WTC11 (cell line): ENCODE measurements around the gene NCSTN. TPM values are rescaled to one million over a fixed set of nuclear protein-coding genes. Genes with fewer than 3 reads are reported as not detected.

Source experiments
- ATAC-seq: fragments of 200-7000 bp; cut with Tn5 transposase; 2 replicates; pipeline ENCODE4 v1.10.0; 2021; ENCODE audit warnings: mild to moderate bottlenecking, moderate library complexity
- CTCF ChIA-PET: fragments of 300-600 bp; sonication (Branson Sonifier 250); formaldehyde crosslinking; loops from one replicate; lab custom pipeline; 2021; ENCODE audit warnings: antibody characterized with exemption; lab: Charles Lee
- POLR2A ChIA-PET: fragments of 350-600 bp; sonication (Branson Sonifier 250); formaldehyde crosslinking; loops from one replicate; lab custom pipeline; 2021; ENCODE audit warnings: antibody characterized with exemption; lab: Charles Lee
- DNase-seq: peaks from one replicate; pipeline ENCODE4 v3.0.0; 2021; ENCODE audit warnings: low spot score
- H3K27ac Mint-ChIP-seq: 2 replicates; pipeline ENCODE4 v1.8.0; 2021; ENCODE audit warnings: mixed read lengths
- H3K27me3 Mint-ChIP-seq: 2 replicates; pipeline ENCODE4 v1.8.0; 2021; ENCODE audit warnings: low read depth, mild to moderate bottlenecking, moderate library complexity, mixed read lengths
- H3K36me3 Mint-ChIP-seq: 2 replicates; pipeline ENCODE4 v1.8.0; 2021; ENCODE audit warnings: mixed read lengths
- H3K4me1 Mint-ChIP-seq: 2 replicates; pipeline ENCODE4 v1.8.0; 2022; ENCODE audit warnings: mixed read lengths
- H3K4me3 Mint-ChIP-seq: 2 replicates; pipeline ENCODE4 v1.8.0; 2021; ENCODE audit warnings: mild to moderate bottlenecking, moderate library complexity, mixed read lengths
- H3K9me3 Mint-ChIP-seq: 2 replicates; pipeline ENCODE4 v1.8.0; 2021; ENCODE audit warnings: mixed read lengths
- ATF1 ChIP-seq: sonication (generic); formaldehyde crosslinking; IDR thresholded peaks from 2 replicates; pipeline ENCODE4 v1.8.1; 2023; ENCODE audit warnings: mild to moderate bottlenecking, moderate library complexity, missing genetic modification reagents
- FOXK1 ChIP-seq: sonication (generic); formaldehyde crosslinking; IDR thresholded peaks from 2 replicates; pipeline ENCODE4 v1.8.0; 2022; ENCODE audit warnings: mild to moderate bottlenecking, moderate library complexity, missing genetic modification reagents
- GRHL2 ChIP-seq: fragments of 250-450 bp; sonication (Bioruptor Pico); IDR thresholded peaks from 2 replicates; pipeline ENCODE4 v1.8.0; 2022; ENCODE audit warnings: mild to moderate bottlenecking, moderate library complexity; ENCODE audit not compliant: insufficient replicate concordance, severe bottlenecking
- HMGA2 ChIP-seq: fragments of 250-450 bp; sonication (Bioruptor Pico); IDR thresholded peaks from 2 replicates; pipeline ENCODE4 v1.4.0; 2021; ENCODE audit warnings: mild to moderate bottlenecking, moderate library complexity
- JAZF1 ChIP-seq: fragments of 250-450 bp; sonication (Bioruptor Pico); IDR thresholded peaks from 2 replicates; pipeline ENCODE4 v1.9.0; 2021; ENCODE audit warnings: moderate library complexity, mild to moderate bottlenecking, inconsistent platforms
- JUN ChIP-seq: sonication (generic); formaldehyde crosslinking; IDR thresholded peaks from 2 replicates; pipeline ENCODE4 v1.8.0; 2023; ENCODE audit warnings: mild to moderate bottlenecking, missing genetic modification reagents
- KAT7 ChIP-seq: sonication (generic); formaldehyde crosslinking; IDR thresholded peaks from 2 replicates; pipeline ENCODE4 v1.8.1; 2023; ENCODE audit warnings: missing genetic modification reagents, mild to moderate bottlenecking, borderline replicate concordance
- RELA ChIP-seq: sonication (generic); formaldehyde crosslinking; IDR thresholded peaks from 2 replicates; pipeline ENCODE4 v1.8.1; 2022; ENCODE audit warnings: missing genetic modification reagents, mild to moderate bottlenecking, borderline replicate concordance
- ZNF396 ChIP-seq: fragments of 250-450 bp; sonication (Bioruptor Pico); IDR thresholded peaks from 2 replicates; pipeline ENCODE4 v1.8.0; 2021; ENCODE audit warnings: mild to moderate bottlenecking, moderate library complexity, borderline replicate concordance
- total RNA-seq: library from RNA; stranded (reverse); gene quantifications from 3 replicates; pipeline ENCODE4 v1.2.3, GENCODE V29; 2021
- TF ChIP-seq, protein P1 (sequence below): fragments of 250-450 bp; sonication (Bioruptor Pico); conservative IDR thresholded peaks from 2 replicates; pipeline ENCODE4 v1.9.0; 2021; ENCODE audit warnings: mild to moderate bottlenecking
- TF ChIP-seq, protein P2 (sequence below): fragments of 250-450 bp; sonication (Bioruptor Pico); IDR thresholded peaks from 2 replicates; pipeline ENCODE4 v1.8.0; 2021; ENCODE audit warnings: mild to moderate bottlenecking
- TF ChIP-seq, protein P3 (sequence below): sonication (generic); formaldehyde crosslinking; IDR thresholded peaks from 2 replicates; pipeline ENCODE4 v1.8.0; 2023; ENCODE audit warnings: missing genetic modification reagents, mild to moderate bottlenecking, borderline replicate concordance
- TF ChIP-seq, protein P4 (sequence below): fragments of 200-600 bp; IDR thresholded peaks from 2 replicates; pipeline ENCODE4 v1.8.0; 2022; ENCODE audit warnings: antibody characterized with exemption
- TF ChIP-seq, protein P5 (sequence below): sonication (generic); formaldehyde crosslinking; IDR thresholded peaks from 2 replicates; pipeline ENCODE4 v1.8.0; 2023; ENCODE audit warnings: mild to moderate bottlenecking, missing genetic modification reagents
- TF ChIP-seq, protein P6 (sequence below): sonication (generic); formaldehyde crosslinking; IDR thresholded peaks from 2 replicates; pipeline ENCODE4 v1.8.1; 2023; ENCODE audit warnings: mild to moderate bottlenecking, missing genetic modification reagents, moderate library complexity
- TF ChIP-seq, protein P7 (sequence below): fragments of 250-450 bp; sonication (Bioruptor Pico); IDR thresholded peaks from 2 replicates; pipeline ENCODE4 v1.9.0; 2021; ENCODE audit warnings: mild to moderate bottlenecking

NCSTN gene
- total RNA-seq, 1 experiment from 2014 or later, result 72.7 TPM

DNA sequence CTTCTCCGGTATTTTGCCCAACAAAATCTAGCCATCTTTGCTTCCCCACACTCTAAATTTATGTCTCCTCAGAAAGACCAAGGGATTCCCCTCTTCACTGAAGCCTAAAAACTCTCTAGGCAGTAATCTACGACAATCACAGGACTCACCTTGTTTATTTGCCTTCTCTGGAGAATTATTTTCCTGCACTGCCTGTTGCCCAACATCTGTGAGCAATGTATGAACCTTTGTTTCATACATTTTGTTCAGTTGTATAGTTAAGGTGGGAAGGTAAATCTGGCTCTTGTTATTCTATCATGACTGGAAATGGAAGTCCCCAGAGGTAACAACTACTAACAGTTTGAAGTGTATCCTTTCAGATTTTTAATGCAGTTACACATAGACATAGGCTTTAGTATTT lies 2.3 kb upstream of the NCSTN start:
- H3K4me1 Mint-ChIP-seq, result peaks cover 26% of the 10 kb centered on the region
- DNase-seq (no peak), ATAC-seq (no peak)
- H3K27me3 Mint-ChIP-seq, result no peaks in the 10 kb centered on the region
- H3K4me3 Mint-ChIP-seq, result peak overlapping the region; percentile 100
- ChIA-PET POLR2A (no interaction called here), CTCF (no interaction called here)
- H3K9me3 Mint-ChIP-seq, result no peaks in the 10 kb centered on the region
- TF ChIP-seq KAT7 (CRISPR knock-in tag) (no peak), HMGA2 (CRISPR knock-in tag) (no peak), JAZF1 (CRISPR knock-in tag) (no peak), JUN (CRISPR knock-in tag) (no peak), ATF1 (CRISPR knock-in tag) (no peak), ZNF396 (CRISPR knock-in tag) (no peak), GRHL2 (CRISPR knock-in tag) (no peak), FOXK1 (CRISPR knock-in tag) (no peak), RELA (CRISPR knock-in tag) (no peak)
- TF ChIP-seq, protein P1, sequence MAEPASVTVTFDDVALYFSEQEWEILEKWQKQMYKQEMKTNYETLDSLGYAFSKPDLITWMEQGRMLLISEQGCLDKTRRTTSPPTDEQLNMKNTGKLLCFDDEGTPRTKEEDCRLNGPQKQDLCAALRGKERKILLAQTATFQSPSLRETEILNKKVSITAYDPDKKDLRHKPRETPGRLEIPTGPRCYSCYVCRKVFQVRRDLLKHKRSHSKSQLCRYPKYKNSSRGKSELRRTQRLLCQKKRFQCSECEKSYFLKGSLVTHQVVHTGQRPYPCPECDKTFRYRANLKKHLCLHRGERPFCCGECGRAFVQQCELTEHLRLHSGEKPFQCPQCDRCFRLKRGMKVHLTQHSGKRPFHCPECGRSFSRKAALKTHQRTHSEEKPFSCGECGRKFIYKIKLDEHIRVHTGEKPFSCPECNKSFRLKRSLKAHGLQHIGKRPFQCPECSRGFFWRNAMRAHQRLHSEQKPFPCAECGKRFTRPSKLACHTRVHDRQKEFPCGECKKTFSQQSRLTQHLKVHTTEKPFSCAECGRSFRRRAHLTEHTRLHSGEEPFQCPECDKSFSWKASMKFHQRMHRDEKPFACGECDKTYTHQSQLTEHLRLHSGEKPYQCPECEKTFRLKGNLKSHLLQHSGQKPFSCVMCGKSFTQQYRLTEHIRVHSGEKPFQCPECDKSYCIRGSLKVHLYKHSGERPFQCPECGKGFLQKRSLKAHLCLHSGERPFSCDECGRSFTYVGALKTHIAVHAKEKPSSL (CRISPR knock-in tag), result no peak
- TF ChIP-seq, protein P2, sequence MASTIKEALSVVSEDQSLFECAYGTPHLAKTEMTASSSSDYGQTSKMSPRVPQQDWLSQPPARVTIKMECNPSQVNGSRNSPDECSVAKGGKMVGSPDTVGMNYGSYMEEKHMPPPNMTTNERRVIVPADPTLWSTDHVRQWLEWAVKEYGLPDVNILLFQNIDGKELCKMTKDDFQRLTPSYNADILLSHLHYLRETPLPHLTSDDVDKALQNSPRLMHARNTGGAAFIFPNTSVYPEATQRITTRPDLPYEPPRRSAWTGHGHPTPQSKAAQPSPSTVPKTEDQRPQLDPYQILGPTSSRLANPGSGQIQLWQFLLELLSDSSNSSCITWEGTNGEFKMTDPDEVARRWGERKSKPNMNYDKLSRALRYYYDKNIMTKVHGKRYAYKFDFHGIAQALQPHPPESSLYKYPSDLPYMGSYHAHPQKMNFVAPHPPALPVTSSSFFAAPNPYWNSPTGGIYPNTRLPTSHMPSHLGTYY, result no peak
- TF ChIP-seq, protein P3, sequence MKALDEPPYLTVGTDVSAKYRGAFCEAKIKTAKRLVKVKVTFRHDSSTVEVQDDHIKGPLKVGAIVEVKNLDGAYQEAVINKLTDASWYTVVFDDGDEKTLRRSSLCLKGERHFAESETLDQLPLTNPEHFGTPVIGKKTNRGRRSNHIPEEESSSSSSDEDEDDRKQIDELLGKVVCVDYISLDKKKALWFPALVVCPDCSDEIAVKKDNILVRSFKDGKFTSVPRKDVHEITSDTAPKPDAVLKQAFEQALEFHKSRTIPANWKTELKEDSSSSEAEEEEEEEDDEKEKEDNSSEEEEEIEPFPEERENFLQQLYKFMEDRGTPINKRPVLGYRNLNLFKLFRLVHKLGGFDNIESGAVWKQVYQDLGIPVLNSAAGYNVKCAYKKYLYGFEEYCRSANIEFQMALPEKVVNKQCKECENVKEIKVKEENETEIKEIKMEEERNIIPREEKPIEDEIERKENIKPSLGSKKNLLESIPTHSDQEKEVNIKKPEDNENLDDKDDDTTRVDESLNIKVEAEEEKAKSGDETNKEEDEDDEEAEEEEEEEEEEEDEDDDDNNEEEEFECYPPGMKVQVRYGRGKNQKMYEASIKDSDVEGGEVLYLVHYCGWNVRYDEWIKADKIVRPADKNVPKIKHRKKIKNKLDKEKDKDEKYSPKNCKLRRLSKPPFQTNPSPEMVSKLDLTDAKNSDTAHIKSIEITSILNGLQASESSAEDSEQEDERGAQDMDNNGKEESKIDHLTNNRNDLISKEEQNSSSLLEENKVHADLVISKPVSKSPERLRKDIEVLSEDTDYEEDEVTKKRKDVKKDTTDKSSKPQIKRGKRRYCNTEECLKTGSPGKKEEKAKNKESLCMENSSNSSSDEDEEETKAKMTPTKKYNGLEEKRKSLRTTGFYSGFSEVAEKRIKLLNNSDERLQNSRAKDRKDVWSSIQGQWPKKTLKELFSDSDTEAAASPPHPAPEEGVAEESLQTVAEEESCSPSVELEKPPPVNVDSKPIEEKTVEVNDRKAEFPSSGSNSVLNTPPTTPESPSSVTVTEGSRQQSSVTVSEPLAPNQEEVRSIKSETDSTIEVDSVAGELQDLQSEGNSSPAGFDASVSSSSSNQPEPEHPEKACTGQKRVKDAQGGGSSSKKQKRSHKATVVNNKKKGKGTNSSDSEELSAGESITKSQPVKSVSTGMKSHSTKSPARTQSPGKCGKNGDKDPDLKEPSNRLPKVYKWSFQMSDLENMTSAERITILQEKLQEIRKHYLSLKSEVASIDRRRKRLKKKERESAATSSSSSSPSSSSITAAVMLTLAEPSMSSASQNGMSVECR (CRISPR knock-in tag), result no peak
- TF ChIP-seq, protein P4, sequence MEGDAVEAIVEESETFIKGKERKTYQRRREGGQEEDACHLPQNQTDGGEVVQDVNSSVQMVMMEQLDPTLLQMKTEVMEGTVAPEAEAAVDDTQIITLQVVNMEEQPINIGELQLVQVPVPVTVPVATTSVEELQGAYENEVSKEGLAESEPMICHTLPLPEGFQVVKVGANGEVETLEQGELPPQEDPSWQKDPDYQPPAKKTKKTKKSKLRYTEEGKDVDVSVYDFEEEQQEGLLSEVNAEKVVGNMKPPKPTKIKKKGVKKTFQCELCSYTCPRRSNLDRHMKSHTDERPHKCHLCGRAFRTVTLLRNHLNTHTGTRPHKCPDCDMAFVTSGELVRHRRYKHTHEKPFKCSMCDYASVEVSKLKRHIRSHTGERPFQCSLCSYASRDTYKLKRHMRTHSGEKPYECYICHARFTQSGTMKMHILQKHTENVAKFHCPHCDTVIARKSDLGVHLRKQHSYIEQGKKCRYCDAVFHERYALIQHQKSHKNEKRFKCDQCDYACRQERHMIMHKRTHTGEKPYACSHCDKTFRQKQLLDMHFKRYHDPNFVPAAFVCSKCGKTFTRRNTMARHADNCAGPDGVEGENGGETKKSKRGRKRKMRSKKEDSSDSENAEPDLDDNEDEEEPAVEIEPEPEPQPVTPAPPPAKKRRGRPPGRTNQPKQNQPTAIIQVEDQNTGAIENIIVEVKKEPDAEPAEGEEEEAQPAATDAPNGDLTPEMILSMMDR, result no peak
- TF ChIP-seq, protein P5, sequence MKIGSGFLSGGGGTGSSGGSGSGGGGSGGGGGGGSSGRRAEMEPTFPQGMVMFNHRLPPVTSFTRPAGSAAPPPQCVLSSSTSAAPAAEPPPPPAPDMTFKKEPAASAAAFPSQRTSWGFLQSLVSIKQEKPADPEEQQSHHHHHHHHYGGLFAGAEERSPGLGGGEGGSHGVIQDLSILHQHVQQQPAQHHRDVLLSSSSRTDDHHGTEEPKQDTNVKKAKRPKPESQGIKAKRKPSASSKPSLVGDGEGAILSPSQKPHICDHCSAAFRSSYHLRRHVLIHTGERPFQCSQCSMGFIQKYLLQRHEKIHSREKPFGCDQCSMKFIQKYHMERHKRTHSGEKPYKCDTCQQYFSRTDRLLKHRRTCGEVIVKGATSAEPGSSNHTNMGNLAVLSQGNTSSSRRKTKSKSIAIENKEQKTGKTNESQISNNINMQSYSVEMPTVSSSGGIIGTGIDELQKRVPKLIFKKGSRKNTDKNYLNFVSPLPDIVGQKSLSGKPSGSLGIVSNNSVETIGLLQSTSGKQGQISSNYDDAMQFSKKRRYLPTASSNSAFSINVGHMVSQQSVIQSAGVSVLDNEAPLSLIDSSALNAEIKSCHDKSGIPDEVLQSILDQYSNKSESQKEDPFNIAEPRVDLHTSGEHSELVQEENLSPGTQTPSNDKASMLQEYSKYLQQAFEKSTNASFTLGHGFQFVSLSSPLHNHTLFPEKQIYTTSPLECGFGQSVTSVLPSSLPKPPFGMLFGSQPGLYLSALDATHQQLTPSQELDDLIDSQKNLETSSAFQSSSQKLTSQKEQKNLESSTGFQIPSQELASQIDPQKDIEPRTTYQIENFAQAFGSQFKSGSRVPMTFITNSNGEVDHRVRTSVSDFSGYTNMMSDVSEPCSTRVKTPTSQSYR (CRISPR knock-in tag), result no peak
- TF ChIP-seq, protein P6, sequence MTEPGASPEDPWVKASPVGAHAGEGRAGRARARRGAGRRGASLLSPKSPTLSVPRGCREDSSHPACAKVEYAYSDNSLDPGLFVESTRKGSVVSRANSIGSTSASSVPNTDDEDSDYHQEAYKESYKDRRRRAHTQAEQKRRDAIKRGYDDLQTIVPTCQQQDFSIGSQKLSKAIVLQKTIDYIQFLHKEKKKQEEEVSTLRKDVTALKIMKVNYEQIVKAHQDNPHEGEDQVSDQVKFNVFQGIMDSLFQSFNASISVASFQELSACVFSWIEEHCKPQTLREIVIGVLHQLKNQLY (CRISPR knock-in tag), result no peak
- TF ChIP-seq, protein P7, sequence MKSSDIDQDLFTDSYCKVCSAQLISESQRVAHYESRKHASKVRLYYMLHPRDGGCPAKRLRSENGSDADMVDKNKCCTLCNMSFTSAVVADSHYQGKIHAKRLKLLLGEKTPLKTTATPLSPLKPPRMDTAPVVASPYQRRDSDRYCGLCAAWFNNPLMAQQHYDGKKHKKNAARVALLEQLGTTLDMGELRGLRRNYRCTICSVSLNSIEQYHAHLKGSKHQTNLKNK (CRISPR knock-in tag), result no peak
- H3K36me3 Mint-ChIP-seq, result peaks cover 42% of the 10 kb centered on the region
- peak overlapping the region; percentile 32 for H3K27ac Mint-ChIP-seq
